ENCODE measurements around the gene IRGQ.

DNA sequence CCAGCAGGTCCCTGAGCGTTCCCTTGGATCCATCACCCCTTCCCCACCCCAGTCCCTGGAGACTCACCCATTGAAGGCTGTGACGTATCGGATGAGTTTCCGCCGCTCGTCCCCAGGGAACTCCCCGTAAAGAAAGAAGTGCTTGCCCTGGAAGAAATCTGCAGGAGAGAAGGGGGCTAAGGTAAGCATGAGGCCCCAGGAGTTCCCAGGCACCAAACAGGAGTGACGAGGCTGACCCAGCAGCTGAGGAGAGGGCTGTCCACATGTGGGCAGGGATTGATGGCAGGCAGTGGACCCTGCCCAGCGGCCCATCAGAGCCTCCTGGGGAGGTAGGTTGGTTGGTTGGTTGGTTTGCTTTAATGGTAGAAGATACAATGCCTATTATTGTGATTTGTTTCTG, 51.9 kb downstream of the IRGQ start:
- TF ChIP-seq POLR2A (IDR thresholded peaks at IDR 0.05; ENCODE audit: low read length) (no peak), GATA1 (IDR thresholded peaks at IDR 0.05; ENCODE audit: low read depth, low read length) (no peak)

All from erythroblast (primary cell).